Panc1 (cell line): ENCODE data around the gene MYBPC3. TPM values are rescaled to one million over a fixed set of nuclear protein-coding genes. Genes with fewer than 3 reads are reported as not detected.

Experiments
- ATAC-seq: fragments of 200-7000 bp; cut with Tn5 transposase; 2 replicates; pipeline ENCODE4 v1.9.1; 2020; ENCODE audit warnings: mild to moderate bottlenecking, moderate library complexity
- BruUV-seq: library from RNA; stranded (reverse); fragments of 400-500 nt; replicated peaks from 2 replicates; lab custom pipeline; 2021; lab: Mats Ljungman, UMichigan
- CTCF ChIA-PET: fragments of 300-600 bp; sonication (Branson Sonifier 250); formaldehyde crosslinking; loops from one replicate; lab custom pipeline; 2022; ENCODE audit warnings: antibody characterized with exemption; lab: Charles Lee
- POLR2A ChIA-PET: fragments of 300-600 bp; sonication (Branson Sonifier 250); formaldehyde crosslinking; loops from one replicate; lab custom pipeline; 2022; ENCODE audit warnings: antibody characterized with exemption; lab: Charles Lee
- DNase-seq: peaks from one replicate; pipeline ENCODE4 v3.0.0-alpha.2; 2010; ENCODE audit warnings: low read depth, low spot score
- H3K27ac ChIP-seq: 2 replicates; pipeline ENCODE4 v1.5.1; 2011; ENCODE audit warnings: mild to moderate bottlenecking, low read length, inconsistent platforms
- H3K27me3 ChIP-seq: fragments of 200-500 bp; sonication (Bioruptor generic); 2 replicates; pipeline ENCODE4 v1.6.0; 2014; ENCODE audit warnings: low read length, inconsistent platforms; ENCODE audit not compliant: control insufficient read depth, insufficient read depth
- H3K36me3 ChIP-seq: fragments of 200-500 bp; sonication (Bioruptor generic); 2 replicates; pipeline ENCODE4 v1.5.1; 2014; ENCODE audit warnings: inconsistent platforms, mild to moderate bottlenecking, low read length, moderate library complexity; ENCODE audit not compliant: control insufficient read depth, insufficient read depth
- H3K4me1 ChIP-seq: 2 replicates; pipeline ENCODE4 v1.5.1; 2011; ENCODE audit warnings: inconsistent platforms, mild to moderate bottlenecking, low read length, moderate library complexity; ENCODE audit not compliant: control insufficient read depth, insufficient read depth
- H3K4me3 ChIP-seq, 2 experiments: 2 replicates each; pipeline ENCODE4 v1.5.1; 2011 to 2012; ENCODE audit warnings: low read depth in 2 of 2, low read length in 2 of 2, mild to moderate bottlenecking in 2 of 2, inconsistent platforms in 1 of 2, moderate library complexity in 1 of 2
- H3K9me3 ChIP-seq: fragments of 200-500 bp; sonication (Bioruptor generic); 2 replicates; pipeline ENCODE4 v1.5.1; 2014; ENCODE audit warnings: low read depth, mild to moderate bottlenecking, inconsistent platforms, low read length, moderate library complexity; ENCODE audit not compliant: control insufficient read depth, insufficient read depth
- CTCF ChIP-seq: fragments of 450-650 bp; IDR thresholded peaks from 2 replicates; pipeline ENCODE4 v1.5.1; 2017; ENCODE audit warnings: mild to moderate bottlenecking
- POLR2AphosphoS5 ChIP-seq: IDR thresholded peaks from 2 replicates; pipeline ENCODE4 v1.6.1; 2012; ENCODE audit warnings: mild to moderate bottlenecking, low read depth, low read length, moderate library complexity
- REST ChIP-seq, 2 experiments: IDR thresholded peaks; 2 replicates each; pipeline ENCODE4 v1.6.1; 2011 to 2012; ENCODE audit warnings: low read depth in 2 of 2, control low read depth in 1 of 2, low read length in 1 of 2, mild to moderate bottlenecking in 1 of 2, moderate library complexity in 1 of 2; ENCODE audit not compliant: insufficient read depth in 1 of 2
- SIN3A ChIP-seq: IDR thresholded peaks from 2 replicates; pipeline ENCODE4 v1.6.1; 2012; ENCODE audit warnings: low read depth, mild to moderate bottlenecking, low read length, moderate library complexity, borderline replicate concordance; ENCODE audit not compliant: insufficient read depth
- TCF7L2 ChIP-seq: IDR thresholded peaks from 2 replicates; pipeline ENCODE4 v1.6.1; 2011; ENCODE audit warnings: mild to moderate bottlenecking, low read depth, low read length, inconsistent platforms
- in situ Hi-C: cut with HindIII; loops from 2 replicates; pipeline ENCODE4 v1.10.0; 2016; ENCODE audit warnings: low sequenced_read_pairs, low pct_unique_long_range_greater_than_20kb
- intact Hi-C: fragments of 100-400 bp; cut with micrococcal nuclease; formaldehyde crosslinking; loops from one replicate; pipeline ENCODE4 v1.10.0; 2022; ENCODE audit not compliant: unreplicated experiment
- total RNA-seq: library from RNA; stranded (reverse); gene quantifications from one replicate; pipeline ENCODE4 v1.2.1, GENCODE V29; 2021; ENCODE audit not compliant: unreplicated experiment

Gene MYBPC3
- total RNA-seq, 1 experiment from 2014 or later: not detected

- CTCF ChIA-PET: no interaction called here
Measured at GRCh38 chr11:47332791-47333525, 19.5 kb downstream of the MYBPC3 start.

DNA sequence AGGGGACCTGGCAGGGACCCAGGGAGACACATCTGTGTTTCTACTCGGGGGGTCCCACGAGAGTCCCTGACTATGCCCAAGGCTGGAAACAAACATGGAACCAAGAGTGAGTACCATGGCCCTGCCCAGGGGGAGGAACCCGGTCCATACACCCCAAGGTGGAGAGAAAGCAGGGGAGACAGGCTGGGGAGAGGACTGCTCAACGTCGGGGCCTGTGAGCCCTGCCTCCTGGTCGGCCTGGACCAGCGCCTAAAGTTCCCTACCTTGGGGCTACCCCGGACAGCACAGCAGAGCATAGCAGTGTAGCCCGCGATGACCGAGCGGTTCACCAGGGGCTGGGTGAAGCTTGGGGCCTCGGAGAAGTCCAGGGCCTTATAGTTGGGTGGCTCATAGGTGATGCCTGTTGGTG is 20.2 kb downstream of the MYBPC3 start:
- intact Hi-C loops (no loop called here), in situ Hi-C loops (no loop called here)
- no peak overlapping the region for H3K27ac ChIP-seq
- ATAC-seq (no peak), DNase-seq (no peak)
- POLR2A ChIA-PET: no interaction called here
- H3K9me3 ChIP-seq: no peaks in the 10 kb centered on the region
- no peaks in the 10 kb centered on the region for H3K4me1 ChIP-seq
- CTCF ChIA-PET: no interaction called here
- H3K36me3 ChIP-seq: no peaks in the 10 kb centered on the region
- no peak overlapping the region for H3K4me3 ChIP-seq
- BruUV-seq: no TSS peak
- no peaks in the 10 kb centered on the region for H3K27me3 ChIP-seq
- TF ChIP-seq TCF7L2 (no peak), CTCF (no peak), SIN3A (no peak), POLR2AphosphoS5 (no peak), REST (IDR thresholded peaks at IDR 0.05; ENCODE audit: insufficient read depth in 1 of 2, low read depth in 2 of 2, low read length in 1 of 2) (no peak)

More at GRCh38 chr11:47332791-47333525, 19.5 kb downstream of the MYBPC3 start:
- H3K36me3 ChIP-seq: no peaks in the 10 kb centered on the region
- intact Hi-C loops: no loop called here
- H3K4me3 ChIP-seq: no peak overlapping the region
- no peak for ATAC-seq
- no peak overlapping the region for H3K27ac ChIP-seq
- POLR2A ChIA-PET: no interaction called here
- no peaks in the 10 kb centered on the region for H3K27me3 ChIP-seq
- in situ Hi-C loops: no loop called here
- TF ChIP-seq REST (IDR thresholded peaks at IDR 0.05; ENCODE audit: insufficient read depth in 1 of 2, low read depth in 2 of 2, low read length in 1 of 2): no peak
- no peak for TF ChIP-seq CTCF
- TF ChIP-seq POLR2AphosphoS5: no peak
- no peak for TF ChIP-seq SIN3A
- no peak for TF ChIP-seq TCF7L2
- no peaks in the 10 kb centered on the region for H3K4me1 ChIP-seq
- no TSS peak for BruUV-seq
- H3K9me3 ChIP-seq: no peaks in the 10 kb centered on the region
- DNase-seq: no peak
